CD4-positive, alpha-beta memory T cell (primary cell): Measurements from ENCODE around the gene STX16. TPM values are rescaled to one million over a fixed set of nuclear protein-coding genes. Genes with fewer than 3 reads are reported as not detected.

ENCODE experiments used
- CTCF ChIA-PET: fragments of 350-600 bp; sonication (Branson Sonifier 250); formaldehyde crosslinking; loops from one replicate; lab custom pipeline; 2021; ENCODE audit warnings: inconsistent platforms; ENCODE audit not compliant: partially characterized antibody; lab: Charles Lee
- POLR2A ChIA-PET: fragments of 350-600 bp; sonication (Branson Sonifier 250); formaldehyde crosslinking; loops from one replicate; lab custom pipeline; 2021; ENCODE audit not compliant: partially characterized antibody; lab: Charles Lee
- DNase-seq, 5 donors: peaks; one replicate each; pipeline versions ENCODE4 v3.0.0 to v3.0.0-alpha.2; 2020 to 2022; ENCODE audit warnings: mixed read lengths in 1 of 5
- H3K27ac ChIP-seq: one replicate; pipeline ENCODE4 v1.7.0; 2013; ENCODE audit warnings: low read depth, low read length
- H3K27me3 ChIP-seq: 2 replicates; pipeline ENCODE4 v1.7.0; 2013; ENCODE audit warnings: mild to moderate bottlenecking, low read length, moderate library complexity; ENCODE audit not compliant: insufficient read depth
- H3K36me3 ChIP-seq: 2 replicates; pipeline ENCODE4 v1.7.0; 2013; ENCODE audit warnings: mild to moderate bottlenecking, low read length, moderate library complexity; ENCODE audit not compliant: insufficient read depth
- H3K4me1 ChIP-seq: 2 replicates; pipeline ENCODE4 v1.7.0; 2013; ENCODE audit warnings: mild to moderate bottlenecking, low read length, moderate library complexity; ENCODE audit not compliant: insufficient read depth
- H3K4me3 ChIP-seq, 2 donors: one replicate each; pipeline ENCODE4 v1.7.0; 2013; ENCODE audit warnings: low read length in 2 of 2, mild to moderate bottlenecking in 1 of 2
- H3K9me3 ChIP-seq, 2 donors: one replicate each; pipeline ENCODE4 v1.7.0; 2013; ENCODE audit warnings: low read length in 2 of 2, control low read depth in 1 of 2; ENCODE audit not compliant: control insufficient read depth in 1 of 2
- H3K27ac Mint-ChIP-seq, 7 donors: one replicate each; pipeline ENCODE4 v1.8.0; 2020 to 2021; ENCODE audit warnings: mixed read lengths in 7 of 7, mild to moderate bottlenecking in 6 of 7, inconsistent platforms in 3 of 7, moderate library complexity in 3 of 7
- H3K27me3 Mint-ChIP-seq, 2 donors: one replicate each; pipeline ENCODE4 v1.8.0; 2020 to 2021; ENCODE audit warnings: mixed read lengths in 2 of 2
- H3K36me3 Mint-ChIP-seq, 2 donors: one replicate each; pipeline ENCODE4 v1.8.0; 2020 to 2021; ENCODE audit warnings: mixed read lengths in 2 of 2, inconsistent platforms in 1 of 2, mild to moderate bottlenecking in 1 of 2
- H3K4me1 Mint-ChIP-seq, 4 donors: one replicate each; pipeline ENCODE4 v1.8.0; 2020 to 2021; ENCODE audit warnings: mixed read lengths in 4 of 4, mild to moderate bottlenecking in 1 of 4
- H3K4me3 Mint-ChIP-seq, 8 donors: one replicate each; pipeline ENCODE4 v1.8.0; 2020 to 2021; ENCODE audit warnings: mixed read lengths in 8 of 8, mild to moderate bottlenecking in 7 of 8, moderate library complexity in 6 of 8, inconsistent platforms in 3 of 8
- H3K9me3 Mint-ChIP-seq, 8 donors: one replicate each; pipeline ENCODE4 v1.8.0; 2020 to 2021; ENCODE audit warnings: mixed read lengths in 8 of 8, mild to moderate bottlenecking in 5 of 8, inconsistent platforms in 3 of 8, moderate library complexity in 1 of 8
- intact Hi-C: fragments of 100-400 bp; cut with micrococcal nuclease; formaldehyde crosslinking; loops from one replicate; pipeline ENCODE4 v1.15.1; 2023
- polyA plus RNA-seq, 2 donors: library from polyadenylated mRNA; unstranded; fragments of 300-500 nt; fragmentation: Illumina TruSeq; gene quantifications; one replicate each; pipeline ENCODE4 v1.2.3, GENCODE V29; 2021
- total RNA-seq, 2 experiments: library from RNA; stranded (reverse); gene quantifications; one replicate each; pipeline ENCODE4 v1.2.3, GENCODE V29; 2021

The STX16 gene
- total and polyA plus RNA-seq, 4 experiments from 2014 or later = 16.5 to 167 (median 91.3) TPM

GRCh38 chr20:58706150-58706892 is 55.2 kb downstream of the STX16 start:
- intact Hi-C loops = no loop called here
- no peak overlapping the region for H3K4me3 ChIP-seq
- H3K9me3 Mint-ChIP-seq = peaks cover 0 to 1% (median 0%) of the 10 kb centered on the region in 8 donors
- no peaks in the 10 kb centered on the region for H3K9me3 ChIP-seq
- H3K36me3 ChIP-seq = peaks cover 15% of the 10 kb centered on the region
- ChIA-PET POLR2A (no interaction called here), CTCF (interaction anchor here (1.1 to 1.5 kb wide), 3 partner anchors 11 to 49 kb away, joined by 3 to 4 read pairs (median 4); no protein-coding TSS in a partner anchor)
- DNase-seq = no peak
- H3K27me3 ChIP-seq = no peaks in the 10 kb centered on the region
- no peaks in the 10 kb centered on the region for H3K4me1 ChIP-seq
- H3K27me3 Mint-ChIP-seq = no peaks in the 10 kb centered on the region
- H3K27ac ChIP-seq = no peak overlapping the region
- H3K4me3 Mint-ChIP-seq = no peak overlapping the region
- peaks cover 0 to 2% (median under 1%) of the 10 kb centered on the region in 4 donors for H3K4me1 Mint-ChIP-seq
- H3K27ac Mint-ChIP-seq = no peak overlapping the region
- H3K36me3 Mint-ChIP-seq = peaks cover 29 to 36% of the 10 kb centered on the region in 2 donors

- Mint-ChIP-seq H3K36me3 (peaks cover 29 to 34% of the 10 kb centered on the region in 2 donors), H3K27ac (no peak overlapping the region), H3K27me3 (no peaks in the 10 kb centered on the region), H3K4me3 (no peak overlapping the region), H3K4me1 (peaks cover 0 to 2% (median under 1%) of the 10 kb centered on the region in 4 donors), H3K9me3 (peaks cover 0 to 1% (median 0%) of the 10 kb centered on the region in 8 donors)
- Histone ChIP-seq H3K27me3 (no peaks in the 10 kb centered on the region), H3K36me3 (peaks cover 15% of the 10 kb centered on the region), H3K4me1 (no peaks in the 10 kb centered on the region), H3K27ac (no peak overlapping the region), H3K9me3 (no peaks in the 10 kb centered on the region), H3K4me3 (no peak overlapping the region)
- intact Hi-C loops = no loop called here
- CTCF ChIA-PET = interaction anchor here (1.5 kb wide), 1 partner anchor 48 kb away, joined by 3 read pairs; no protein-coding TSS in a partner anchor
- POLR2A ChIA-PET = no interaction called here
- no peak for DNase-seq
Measured at GRCh38 chr20:58706975-58707681, 56.0 kb downstream of the STX16 start.

- H3K36me3 ChIP-seq = peaks cover 14% of the 10 kb centered on the region
- no peak for DNase-seq
- CTCF ChIA-PET = interaction anchor here (1.5 kb wide), 1 partner anchor 47 kb away, joined by 3 read pairs; no protein-coding TSS in a partner anchor
Measured at GRCh38 chr20:58707770-58708169, 56.7 kb downstream of the STX16 start.

GRCh38 chr20:58708246-58708931 is 57.3 kb downstream of the STX16 start:
- Mint-ChIP-seq H3K4me3 (no peak overlapping the region), H3K27ac (no peak overlapping the region), H3K27me3 (no peaks in the 10 kb centered on the region), H3K9me3 (peaks cover 0 to 1% (median 0%) of the 10 kb centered on the region in 8 donors), H3K4me1 (peaks cover 0 to 2% (median 0%) of the 10 kb centered on the region in 4 donors), H3K36me3 (peaks cover 16 to 23% of the 10 kb centered on the region in 2 donors)
- intact Hi-C loops = no loop called here
- no peak for DNase-seq
- Histone ChIP-seq H3K4me1 (no peaks in the 10 kb centered on the region), H3K9me3 (no peaks in the 10 kb centered on the region), H3K27me3 (no peaks in the 10 kb centered on the region), H3K4me3 (no peak overlapping the region), H3K36me3 (peaks cover 8% of the 10 kb centered on the region), H3K27ac (no peak overlapping the region)
- ChIA-PET POLR2A (no interaction called here), CTCF (interaction anchor here (1.5 kb wide), 1 partner anchor 47 kb away, joined by 3 read pairs; no protein-coding TSS in a partner anchor)

More at GRCh38 chr20:58707770-58708169, 56.7 kb downstream of the STX16 start:
- peak overlapping the region in 1 of 8 donors; percentile 52 for H3K4me3 Mint-ChIP-seq
- H3K9me3 ChIP-seq = no peaks in the 10 kb centered on the region
- intact Hi-C loops = no loop called here
- no peaks in the 10 kb centered on the region for H3K27me3 ChIP-seq
- peaks cover 22 to 28% of the 10 kb centered on the region in 2 donors for H3K36me3 Mint-ChIP-seq
- peaks cover 0 to 1% (median 0%) of the 10 kb centered on the region in 8 donors for H3K9me3 Mint-ChIP-seq
- H3K27me3 Mint-ChIP-seq = no peaks in the 10 kb centered on the region
- peaks cover 0 to 2% (median 0%) of the 10 kb centered on the region in 4 donors for H3K4me1 Mint-ChIP-seq
- no peak overlapping the region for H3K4me3 ChIP-seq
- H3K27ac Mint-ChIP-seq = no peak overlapping the region
- POLR2A ChIA-PET = no interaction called here
- H3K4me1 ChIP-seq = no peaks in the 10 kb centered on the region
- H3K27ac ChIP-seq = no peak overlapping the region

- intact Hi-C loops = no loop called here
- Mint-ChIP-seq H3K4me1 (peaks cover 0 to 2% (median 0%) of the 10 kb centered on the region in 4 donors), H3K9me3 (peaks cover 0 to 1% (median 0%) of the 10 kb centered on the region in 8 donors)
Measured at GRCh38 chr20:58709013-58709702, 58.1 kb downstream of the STX16 start.

GRCh38 chr20:58709703-58710039 is 58.6 kb downstream of the STX16 start:
- CTCF ChIA-PET = no interaction called here
- Mint-ChIP-seq H3K4me1 (peaks cover 0 to 2% (median 0%) of the 10 kb centered on the region in 4 donors), H3K36me3 (peaks cover 11 to 17% of the 10 kb centered on the region in 2 donors), H3K27ac (peak overlapping the region in 1 of 7 donors; percentile 31), H3K9me3 (peaks cover 0 to 1% (median 0%) of the 10 kb centered on the region in 8 donors), H3K4me3 (no peak overlapping the region), H3K27me3 (no peaks in the 10 kb centered on the region)
- Histone ChIP-seq H3K9me3 (no peaks in the 10 kb centered on the region), H3K27ac (no peak overlapping the region), H3K4me3 (no peak overlapping the region), H3K36me3 (no peaks in the 10 kb centered on the region), H3K4me1 (no peaks in the 10 kb centered on the region), H3K27me3 (no peaks in the 10 kb centered on the region)
- intact Hi-C loops = no loop called here
- POLR2A ChIA-PET = no interaction called here
- no peak for DNase-seq

More at GRCh38 chr20:58709013-58709702, 58.1 kb downstream of the STX16 start:
- Mint-ChIP-seq H3K36me3 (peaks cover 13 to 20% of the 10 kb centered on the region in 2 donors), H3K27ac (peak overlapping the region in 1 of 7 donors; percentile 8), H3K27me3 (no peaks in the 10 kb centered on the region), H3K4me3 (no peak overlapping the region)
- no peak for DNase-seq
- no peaks in the 10 kb centered on the region for H3K9me3 ChIP-seq
- H3K36me3 ChIP-seq = no peaks in the 10 kb centered on the region
- H3K27ac ChIP-seq = no peak overlapping the region
- H3K4me3 ChIP-seq = no peak overlapping the region
- no peaks in the 10 kb centered on the region for H3K27me3 ChIP-seq
- H3K4me1 ChIP-seq = no peaks in the 10 kb centered on the region
- ChIA-PET POLR2A (no interaction called here), CTCF (no interaction called here)
